Ishikawa (cell line): ENCODE data around the gene ACOXL.

Source experiments
- CEBPB ChIP-seq: IDR thresholded peaks from 2 replicates; pipeline ENCODE4 v1.6.1; 2012
- CREB1 ChIP-seq: IDR thresholded peaks from 2 replicates; pipeline ENCODE4 v1.6.1; 2012; ENCODE audit warnings: low read depth
- EGR1 ChIP-seq: IDR thresholded peaks from 2 replicates; pipeline ENCODE4 v1.6.1; 2012
- EP300 ChIP-seq: IDR thresholded peaks from 2 replicates; pipeline ENCODE4 v1.6.1; 2012; ENCODE audit warnings: borderline replicate concordance
- FOXM1 ChIP-seq: IDR thresholded peaks from 2 replicates; pipeline ENCODE4 v1.6.1; 2012; ENCODE audit warnings: low read depth, borderline replicate concordance
- NFIC ChIP-seq: IDR thresholded peaks from 2 replicates; pipeline ENCODE4 v1.6.1; 2012
- RAD21 ChIP-seq: IDR thresholded peaks from 2 replicates; pipeline ENCODE4 v1.6.1; 2012; ENCODE audit warnings: low read depth
- TAF1 ChIP-seq: IDR thresholded peaks from 2 replicates; pipeline ENCODE4 v1.6.1; 2012; ENCODE audit warnings: low read depth, mild to moderate bottlenecking
- TCF12 ChIP-seq: IDR thresholded peaks from 2 replicates; pipeline ENCODE4 v1.6.1; 2012; ENCODE audit warnings: low read depth
- TEAD4 ChIP-seq: IDR thresholded peaks from 2 replicates; pipeline ENCODE4 v1.6.1; 2012
- YY1 ChIP-seq: IDR thresholded peaks from 2 replicates; pipeline ENCODE4 v1.6.1; 2012; ENCODE audit warnings: low read depth
- ZBTB7A ChIP-seq: IDR thresholded peaks from 2 replicates; pipeline ENCODE4 v1.6.1; 2012; ENCODE audit warnings: low read depth
- TF ChIP-seq, protein P1 (sequence below): IDR thresholded peaks from 2 replicates; pipeline ENCODE4 v1.6.1; 2012
- TF ChIP-seq, protein P2 (sequence below): IDR thresholded peaks from 2 replicates; pipeline ENCODE4 v1.6.1; 2012
- TF ChIP-seq, protein P3 (sequence below): IDR thresholded peaks from 2 replicates; pipeline ENCODE4 v1.6.1; 2012; ENCODE audit warnings: low read depth, mild to moderate bottlenecking

ACOXL gene

DNA sequence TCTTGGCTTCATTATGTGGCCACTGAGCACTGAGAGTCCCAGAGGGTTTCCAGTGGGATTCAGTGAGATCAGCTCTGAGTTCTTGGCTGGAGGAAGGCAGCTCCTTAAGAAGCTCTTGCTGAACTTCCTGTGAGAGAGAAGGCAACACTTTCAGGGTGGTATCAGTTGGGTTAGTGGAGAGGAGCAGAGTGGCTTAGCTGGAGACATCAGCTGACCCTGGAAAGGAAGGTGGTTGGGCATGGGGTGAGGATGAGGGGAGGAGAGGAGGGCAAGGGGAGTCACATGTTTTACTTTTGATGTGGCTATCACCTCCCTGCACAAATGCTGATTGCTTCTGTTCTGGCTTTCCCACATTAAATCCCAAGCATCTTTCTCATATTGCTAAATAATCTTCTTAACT is 95.1 kb downstream of the ACOXL start:
- TF ChIP-seq TAF1 (no peak), TCF12 (no peak), CEBPB (no peak)

DNA sequence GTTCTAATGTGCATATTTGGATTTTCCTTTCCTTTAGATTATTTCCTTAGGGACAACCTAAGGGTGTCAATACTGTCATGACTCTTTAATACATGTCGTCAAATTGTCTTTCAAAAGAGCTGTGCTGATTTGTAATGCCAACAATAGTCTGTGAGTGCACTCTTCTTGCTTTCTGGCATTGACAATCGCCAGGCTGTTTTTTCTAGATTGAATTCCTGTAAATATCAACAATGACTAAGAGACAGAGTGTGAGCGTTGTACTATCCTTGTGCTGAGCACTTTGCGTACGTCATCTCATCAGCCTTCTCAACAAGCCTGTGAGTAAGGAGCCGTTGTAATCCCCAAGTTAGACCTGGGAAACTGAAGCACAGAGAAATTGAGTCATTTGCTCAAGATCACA is 96.0 kb downstream of the ACOXL start:
- TF ChIP-seq, protein P1, sequence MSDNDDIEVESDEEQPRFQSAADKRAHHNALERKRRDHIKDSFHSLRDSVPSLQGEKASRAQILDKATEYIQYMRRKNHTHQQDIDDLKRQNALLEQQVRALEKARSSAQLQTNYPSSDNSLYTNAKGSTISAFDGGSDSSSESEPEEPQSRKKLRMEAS: no peak
- TF ChIP-seq CREB1 (no peak), ZBTB7A (no peak), YY1 (no peak), TCF12 (no peak), EGR1 (no peak), CEBPB (no peak)
- TF ChIP-seq, protein P2, sequence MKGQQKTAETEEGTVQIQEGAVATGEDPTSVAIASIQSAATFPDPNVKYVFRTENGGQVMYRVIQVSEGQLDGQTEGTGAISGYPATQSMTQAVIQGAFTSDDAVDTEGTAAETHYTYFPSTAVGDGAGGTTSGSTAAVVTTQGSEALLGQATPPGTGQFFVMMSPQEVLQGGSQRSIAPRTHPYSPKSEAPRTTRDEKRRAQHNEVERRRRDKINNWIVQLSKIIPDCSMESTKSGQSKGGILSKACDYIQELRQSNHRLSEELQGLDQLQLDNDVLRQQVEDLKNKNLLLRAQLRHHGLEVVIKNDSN: no peak
- TF ChIP-seq, protein P3, sequence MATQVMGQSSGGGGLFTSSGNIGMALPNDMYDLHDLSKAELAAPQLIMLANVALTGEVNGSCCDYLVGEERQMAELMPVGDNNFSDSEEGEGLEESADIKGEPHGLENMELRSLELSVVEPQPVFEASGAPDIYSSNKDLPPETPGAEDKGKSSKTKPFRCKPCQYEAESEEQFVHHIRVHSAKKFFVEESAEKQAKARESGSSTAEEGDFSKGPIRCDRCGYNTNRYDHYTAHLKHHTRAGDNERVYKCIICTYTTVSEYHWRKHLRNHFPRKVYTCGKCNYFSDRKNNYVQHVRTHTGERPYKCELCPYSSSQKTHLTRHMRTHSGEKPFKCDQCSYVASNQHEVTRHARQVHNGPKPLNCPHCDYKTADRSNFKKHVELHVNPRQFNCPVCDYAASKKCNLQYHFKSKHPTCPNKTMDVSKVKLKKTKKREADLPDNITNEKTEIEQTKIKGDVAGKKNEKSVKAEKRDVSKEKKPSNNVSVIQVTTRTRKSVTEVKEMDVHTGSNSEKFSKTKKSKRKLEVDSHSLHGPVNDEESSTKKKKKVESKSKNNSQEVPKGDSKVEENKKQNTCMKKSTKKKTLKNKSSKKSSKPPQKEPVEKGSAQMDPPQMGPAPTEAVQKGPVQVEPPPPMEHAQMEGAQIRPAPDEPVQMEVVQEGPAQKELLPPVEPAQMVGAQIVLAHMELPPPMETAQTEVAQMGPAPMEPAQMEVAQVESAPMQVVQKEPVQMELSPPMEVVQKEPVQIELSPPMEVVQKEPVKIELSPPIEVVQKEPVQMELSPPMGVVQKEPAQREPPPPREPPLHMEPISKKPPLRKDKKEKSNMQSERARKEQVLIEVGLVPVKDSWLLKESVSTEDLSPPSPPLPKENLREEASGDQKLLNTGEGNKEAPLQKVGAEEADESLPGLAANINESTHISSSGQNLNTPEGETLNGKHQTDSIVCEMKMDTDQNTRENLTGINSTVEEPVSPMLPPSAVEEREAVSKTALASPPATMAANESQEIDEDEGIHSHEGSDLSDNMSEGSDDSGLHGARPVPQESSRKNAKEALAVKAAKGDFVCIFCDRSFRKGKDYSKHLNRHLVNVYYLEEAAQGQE: no peak

DNA sequence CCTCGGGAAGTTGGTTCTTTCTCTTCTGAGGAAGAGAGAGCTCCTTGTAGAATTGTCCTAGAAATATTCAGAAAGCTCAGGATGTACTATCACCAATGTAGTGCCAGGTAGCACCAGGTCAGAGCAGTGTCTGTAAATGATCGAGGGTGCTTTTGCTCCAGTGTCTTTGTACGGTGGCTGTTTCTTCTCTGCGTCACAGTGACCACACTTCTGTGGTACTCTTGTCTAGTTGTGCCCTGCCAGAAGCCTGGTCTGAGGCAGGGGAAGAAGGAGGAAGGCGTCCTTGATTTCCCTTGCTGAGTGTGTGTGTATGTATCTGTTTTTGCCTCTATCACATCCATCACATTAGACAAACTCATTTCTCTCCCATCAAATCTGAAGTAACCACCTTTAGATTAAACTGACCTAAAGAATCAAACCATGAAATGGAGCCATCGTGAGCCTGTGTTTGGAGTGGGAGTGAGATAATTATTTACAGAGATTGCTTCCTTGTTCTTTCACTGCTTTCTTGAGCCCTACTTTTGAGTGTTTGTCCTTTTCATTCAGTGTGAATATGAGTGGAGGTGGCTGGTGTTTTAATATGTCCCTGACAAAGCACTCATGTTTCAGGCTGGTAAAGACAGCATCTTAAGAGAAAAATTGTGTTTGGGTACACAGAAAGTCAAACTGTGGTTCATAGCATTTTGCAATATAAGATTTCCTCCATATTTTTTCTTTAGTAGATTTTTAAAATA is 97.2 kb downstream of the ACOXL start:
- TF ChIP-seq CREB1 (no peak), ZBTB7A (no peak), TCF12 (no peak), NFIC (no peak), EP300 (no peak), YY1 (no peak), TEAD4 (no peak), TAF1 (no peak), CEBPB (no peak), FOXM1 (no peak), RAD21 (no peak), EGR1 (no peak)
- TF ChIP-seq, protein P2: no peak
- TF ChIP-seq, protein P3: no peak
- TF ChIP-seq, protein P1: no peak

DNA sequence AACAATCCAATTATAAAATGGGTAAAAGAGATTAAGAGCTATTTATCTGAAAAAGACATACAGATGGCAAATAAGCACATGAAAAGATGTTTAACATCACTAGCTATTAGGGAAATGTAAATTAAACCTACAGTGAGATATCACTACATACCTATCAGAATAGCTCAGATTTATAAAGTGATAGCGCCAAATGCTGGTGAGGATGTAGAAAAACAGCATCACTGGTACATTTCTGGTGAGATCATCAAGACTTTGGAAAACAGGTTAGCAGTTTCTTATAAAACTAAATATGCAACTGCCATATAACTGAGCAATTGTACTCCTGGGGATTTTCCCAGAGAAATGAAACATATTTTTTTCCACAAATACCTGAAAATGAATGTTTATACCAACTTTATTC is 100.4 kb downstream of the ACOXL start:
- TF ChIP-seq ZBTB7A (no peak), CEBPB (no peak), EGR1 (no peak)
- TF ChIP-seq, protein P3: no peak

DNA sequence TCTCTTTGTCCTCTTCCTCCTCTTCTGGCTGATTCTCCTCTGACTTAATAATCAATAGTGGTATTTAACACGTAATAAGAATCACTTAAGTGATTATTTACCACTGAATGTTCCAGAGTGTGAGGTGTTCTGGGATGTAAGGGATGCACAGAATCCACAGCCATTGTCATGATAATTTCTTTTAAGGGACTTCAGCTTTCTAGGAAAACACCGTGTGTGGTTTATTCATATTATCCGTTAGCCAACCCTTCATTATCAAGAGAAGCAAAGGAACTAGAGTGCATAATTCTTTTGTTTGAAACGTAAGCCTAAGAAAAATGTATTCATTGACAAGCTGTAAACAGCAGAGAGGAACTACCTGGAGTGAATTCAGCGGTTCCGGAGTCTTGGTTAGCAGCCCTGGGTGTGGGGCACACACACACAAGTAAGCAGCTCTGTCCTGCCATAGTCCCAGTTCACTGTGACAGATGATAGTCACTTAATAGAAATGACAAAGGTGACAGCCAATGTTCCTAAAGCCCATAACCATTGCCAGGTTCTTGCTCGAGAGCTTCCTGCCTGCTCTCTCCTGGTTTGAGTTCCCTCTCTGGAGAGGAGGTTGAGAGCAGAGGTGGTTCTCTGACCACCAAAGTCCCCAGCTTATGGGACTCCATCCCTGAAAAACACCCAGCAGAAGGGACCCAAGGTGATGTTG is 101.9 kb downstream of the ACOXL start:
- no peak for TF ChIP-seq TAF1
- TF ChIP-seq, protein P1: no peak
- TF ChIP-seq, protein P2: no peak
- TF ChIP-seq YY1: no peak
- TF ChIP-seq TCF12: no peak
- TF ChIP-seq, protein P3: no peak
- TF ChIP-seq CREB1: no peak
- no peak for TF ChIP-seq CEBPB
- no peak for TF ChIP-seq ZBTB7A
- no peak for TF ChIP-seq FOXM1
- TF ChIP-seq EP300: no peak
- no peak for TF ChIP-seq RAD21
- no peak for TF ChIP-seq EGR1
- no peak for TF ChIP-seq TEAD4
- no peak for TF ChIP-seq NFIC
